Hepatocyte (in vitro differentiated cells): ENCODE results near the gene BATF3. TPM values are rescaled to one million over a fixed set of nuclear protein-coding genes. Genes with fewer than 3 reads are reported as not detected.

Experiments
- DNase-seq: peaks from one replicate; pipeline ENCODE4 v3.0.0-alpha.2; 2016; ENCODE audit warnings: low spot score
- H2AFZ ChIP-seq: fragments of 200-600 bp; sonication (generic); 2 replicates; pipeline ENCODE4 v1.6.0; 2016; ENCODE audit warnings: antibody characterized with exemption, mild to moderate bottlenecking
- H3K27ac ChIP-seq: fragments of 200-600 bp; sonication (generic); 2 replicates; pipeline ENCODE4 v1.5.1; 2016; ENCODE audit warnings: mild to moderate bottlenecking
- H3K27me3 ChIP-seq: fragments of 200-600 bp; sonication (generic); 2 replicates; pipeline ENCODE4 v1.6.1; 2016
- H3K36me3 ChIP-seq: fragments of 200-600 bp; sonication (generic); replicated peaks from 2 replicates; pipeline ENCODE4 v1.5.1; 2016; ENCODE audit warnings: low read depth; ENCODE audit not compliant: insufficient read depth
- H3K4me1 ChIP-seq: fragments of 200-600 bp; sonication (generic); 2 replicates; pipeline ENCODE4 v1.5.1; 2016; ENCODE audit warnings: mild to moderate bottlenecking, moderate library complexity; ENCODE audit not compliant: insufficient read depth
- H3K4me2 ChIP-seq: fragments of 200-600 bp; sonication (generic); 2 replicates; pipeline ENCODE4 v1.6.0; 2016
- H3K4me3 ChIP-seq: fragments of 200-600 bp; sonication (generic); 2 replicates; pipeline ENCODE4 v1.5.1; 2016; ENCODE audit warnings: mild to moderate bottlenecking
- H3K79me2 ChIP-seq: fragments of 200-600 bp; sonication (generic); 2 replicates; pipeline ENCODE4 v1.6.0; 2017; ENCODE audit warnings: mild to moderate bottlenecking
- H3K9me2 ChIP-seq: fragments of 200-600 bp; sonication (generic); replicated peaks from 2 replicates; pipeline ENCODE4 v1.6.0; 2017; ENCODE audit warnings: mild to moderate bottlenecking; ENCODE audit not compliant: insufficient read depth
- H3K9me3 ChIP-seq: fragments of 200-600 bp; sonication (generic); 2 replicates; pipeline ENCODE4 v1.5.1; 2016; ENCODE audit warnings: low read depth, mild to moderate bottlenecking
- H4K20me1 ChIP-seq: fragments of 200-600 bp; sonication (generic); 2 replicates; pipeline ENCODE4 v1.6.0; 2016; ENCODE audit warnings: mild to moderate bottlenecking; ENCODE audit not compliant: insufficient read depth, poor library complexity, severe bottlenecking
- CTCF ChIP-seq: fragments of 200-600 bp; sonication (generic); IDR thresholded peaks from 2 replicates; pipeline ENCODE4 v1.5.1; 2016; ENCODE audit warnings: antibody characterized with exemption, mild to moderate bottlenecking; ENCODE audit not compliant: poor library complexity
- EZH2 ChIP-seq: fragments of 200-600 bp; sonication (generic); IDR thresholded peaks from 2 replicates; pipeline ENCODE4 v1.6.1; 2016; ENCODE audit warnings: antibody characterized with exemption, mild to moderate bottlenecking, borderline replicate concordance
- EZH2phosphoT487 ChIP-seq: fragments of 200-600 bp; sonication (generic); IDR thresholded peaks from one replicate; pipeline ENCODE4 v1.6.1; 2018; ENCODE audit warnings: antibody characterized with exemption, mild to moderate bottlenecking, low read depth, moderate library complexity; ENCODE audit not compliant: unreplicated experiment, severe bottlenecking
- WGBS: methylation state at CpG from one replicate; pipeline ENCODE4 v1.1.6; 2016; ENCODE audit warnings: low lambda C conversion rate; ENCODE audit errors: missing lambda C conversion rate; 5-methylcytosine and 5-hydroxymethylcytosine counted together
- polyA plus RNA-seq: library from polyadenylated mRNA; unstranded; fragments of >200 nt; fragmentation: Nextera tagmentation; extraction: Ambion mirVana; gene quantifications from 2 replicates; pipeline ENCODE4 v1.2.1, GENCODE V29; 2016
- total RNA-seq: library from RNA; depleted of rRNA; stranded (reverse); fragments of >200 nt; gene quantifications from 2 replicates; pipeline ENCODE4 v1.2.3, GENCODE V29; 2014

Gene BATF3
- total and polyA plus RNA-seq, 2 experiments from 2014 or later = 3.5 TPM; not detected in 1

GRCh38 chr1:212702672-212703071 is 3.0 kb upstream of the BATF3 start:
- no peak overlapping the region for H3K4me2 ChIP-seq
- no peak for TF ChIP-seq EZH2phosphoT487
- no peak for TF ChIP-seq EZH2
- no peak for TF ChIP-seq CTCF
- no peak overlapping the region for H3K4me3 ChIP-seq
- H3K79me2 ChIP-seq = no peaks in the 10 kb centered on the region
- DNase-seq = no peak
- peaks cover 19% of the 10 kb centered on the region for H3K27me3 ChIP-seq
- no peaks in the 10 kb centered on the region for H3K36me3 ChIP-seq
- no peaks in the 10 kb centered on the region for H3K9me2 ChIP-seq
- no peak overlapping the region for H3K27ac ChIP-seq
- H3K4me1 ChIP-seq = peaks cover 27% of the 10 kb centered on the region
- no peaks in the 10 kb centered on the region for H3K9me3 ChIP-seq
- H2AFZ ChIP-seq = no peak overlapping the region
- WGBS = 70% methylated on average over 1 of the region's 1 CpG
- H4K20me1 ChIP-seq = no peaks in the 10 kb centered on the region

GRCh38 chr1:212701910-212702309 is 2.3 kb upstream of the BATF3 start:
- WGBS = 19% methylated on average over 1 of the region's 1 CpG
- H3K4me2 ChIP-seq = no peak overlapping the region
- no peak for DNase-seq
- H3K27ac ChIP-seq = no peak overlapping the region
- no peaks in the 10 kb centered on the region for H3K9me3 ChIP-seq
- H3K4me1 ChIP-seq = peaks cover 27% of the 10 kb centered on the region
- no peaks in the 10 kb centered on the region for H4K20me1 ChIP-seq
- H3K79me2 ChIP-seq = no peaks in the 10 kb centered on the region
- no peak overlapping the region for H3K4me3 ChIP-seq
- H3K36me3 ChIP-seq = no peaks in the 10 kb centered on the region
- H2AFZ ChIP-seq = no peak overlapping the region
- TF ChIP-seq EZH2 = no peak
- TF ChIP-seq EZH2phosphoT487 = peak; percentile 66
- H3K9me2 ChIP-seq = no peaks in the 10 kb centered on the region
- H3K27me3 ChIP-seq = peaks cover 27% of the 10 kb centered on the region

GRCh38 chr1:212700892-212701819 is 1.5 kb upstream of the BATF3 start:
- Histone ChIP-seq H3K4me2 (peak overlapping the region; percentile 100), H3K9me3 (no peaks in the 10 kb centered on the region), H3K36me3 (no peaks in the 10 kb centered on the region), H2AFZ (peak overlapping the region; percentile 88), H3K27me3 (peaks cover 35% of the 10 kb centered on the region), H3K9me2 (no peaks in the 10 kb centered on the region), H3K27ac (no peak overlapping the region), H3K79me2 (no peaks in the 10 kb centered on the region), H4K20me1 (no peaks in the 10 kb centered on the region), H3K4me1 (peaks cover 27% of the 10 kb centered on the region), H3K4me3 (peak overlapping the region; percentile 65)
- TF ChIP-seq CTCF (peak; percentile 17), EZH2phosphoT487 (no peak)
- WGBS = 9% methylated on average over 27 of the region's 27 CpGs
- DNase-seq = peak; percentile 60

GRCh38 chr1:212700223-212700891 is 717 bp upstream of the BATF3 start:
- no peaks in the 10 kb centered on the region for H4K20me1 ChIP-seq

More at GRCh38 chr1:212700223-212700891, 717 bp upstream of the BATF3 start:
- 2% methylated on average over 50 of the region's 56 CpGs for WGBS
- Histone ChIP-seq H3K36me3 (no peaks in the 10 kb centered on the region), H3K27ac (no peak overlapping the region), H3K4me1 (peaks cover 27% of the 10 kb centered on the region), H2AFZ (peak overlapping the region; percentile 88), H3K9me2 (no peaks in the 10 kb centered on the region), H3K4me2 (peak overlapping the region; percentile 100), H3K79me2 (no peaks in the 10 kb centered on the region), H3K4me3 (peak overlapping the region; percentile 65), H3K9me3 (no peaks in the 10 kb centered on the region), H3K27me3 (peaks cover 42% of the 10 kb centered on the region)
- DNase-seq = peak; percentile 20
- no peak for TF ChIP-seq EZH2
- no peak for TF ChIP-seq EZH2phosphoT487
- no peak for TF ChIP-seq CTCF
